H9 (cell line): ENCODE measurements around the gene LRCOL1. TPM values are rescaled to one million over a fixed set of nuclear protein-coding genes. Genes with fewer than 3 reads are reported as not detected.

ENCODE experiments used
- DNase-seq: peaks from one replicate; pipeline ENCODE4 v3.0.0-alpha.2; 2017
- H2AFZ ChIP-seq: one replicate; pipeline ENCODE4 v1.6.1; 2013; ENCODE audit warnings: mild to moderate bottlenecking, low read length, control low read depth, moderate library complexity
- H2AK5ac ChIP-seq: 2 replicates; pipeline ENCODE4 v1.6.1; 2013; ENCODE audit warnings: low read length, control low read depth, mixed read lengths; ENCODE audit not compliant: insufficient read length
- H2BK120ac ChIP-seq: one replicate; pipeline ENCODE4 v1.6.1; 2013; ENCODE audit warnings: low read depth, mild to moderate bottlenecking, low read length, control low read depth, inconsistent platforms; ENCODE audit not compliant: poor library complexity, severe bottlenecking
- H2BK12ac ChIP-seq: 2 replicates; pipeline ENCODE4 v1.6.1; 2013; ENCODE audit warnings: low read length, control low read depth, mixed read lengths, low read depth; ENCODE audit not compliant: insufficient read length
- H2BK15ac ChIP-seq: 2 replicates; pipeline ENCODE4 v1.6.1; 2013; ENCODE audit warnings: low read depth, low read length, control low read depth
- H2BK20ac ChIP-seq: one replicate; pipeline ENCODE4 v1.6.1; 2013; ENCODE audit warnings: low read depth, mild to moderate bottlenecking, low read length, control low read depth, inconsistent platforms; ENCODE audit not compliant: poor library complexity, severe bottlenecking
- H2BK5ac ChIP-seq: 2 replicates; pipeline ENCODE4 v1.6.1; 2013; ENCODE audit warnings: low read length, control low read depth, mixed read lengths; ENCODE audit not compliant: insufficient read length
- H3K14ac ChIP-seq: 2 replicates; pipeline ENCODE4 v1.6.1; 2013; ENCODE audit warnings: low read length, control low read depth; ENCODE audit not compliant: insufficient read depth
- H3K18ac ChIP-seq: 2 replicates; pipeline ENCODE4 v1.6.1; 2013; ENCODE audit warnings: low read depth, mild to moderate bottlenecking, mixed read lengths, low read length, control low read depth; ENCODE audit not compliant: insufficient read length
- H3K23ac ChIP-seq: 2 replicates; pipeline ENCODE4 v1.6.1; 2013; ENCODE audit warnings: low read length, control low read depth, mixed read lengths, low read depth; ENCODE audit not compliant: insufficient read length
- H3K23me2 ChIP-seq: 2 replicates; pipeline ENCODE4 v1.6.1; 2013; ENCODE audit warnings: low read depth, mild to moderate bottlenecking, mixed read lengths, low read length, control low read depth; ENCODE audit not compliant: insufficient read length, poor library complexity, severe bottlenecking
- H3K27ac ChIP-seq: 2 replicates; pipeline ENCODE4 v1.5.1; 2013; ENCODE audit warnings: low read length, control low read depth, mixed read lengths, low read depth; ENCODE audit not compliant: insufficient read length
- H3K27me3 ChIP-seq: 2 replicates; pipeline ENCODE4 v1.6.1; 2013; ENCODE audit warnings: low read length, control low read depth, inconsistent platforms; ENCODE audit not compliant: insufficient read depth
- H3K4ac ChIP-seq: 2 replicates; pipeline ENCODE4 v1.6.1; 2013; ENCODE audit warnings: low read depth, mild to moderate bottlenecking, control low read depth, inconsistent platforms, low read length, moderate library complexity
- H3K4me1 ChIP-seq: 2 replicates; pipeline ENCODE4 v1.6.1; 2013; ENCODE audit warnings: low read length, control low read depth, inconsistent platforms; ENCODE audit not compliant: insufficient read depth
- H3K4me2 ChIP-seq: 2 replicates; pipeline ENCODE4 v1.6.1; 2013; ENCODE audit warnings: low read length, control low read depth, mixed read lengths; ENCODE audit not compliant: insufficient read length, insufficient read depth
- H3K56ac ChIP-seq: 2 replicates; pipeline ENCODE4 v1.6.1; 2013; ENCODE audit warnings: low read depth, mild to moderate bottlenecking, mixed read lengths, low read length, control low read depth; ENCODE audit not compliant: insufficient read length
- H3K79me1 ChIP-seq: 2 replicates; pipeline ENCODE4 v1.6.1; 2013; ENCODE audit warnings: low read depth, mild to moderate bottlenecking, moderate library complexity, low read length, control low read depth, inconsistent platforms; ENCODE audit not compliant: insufficient read depth, poor library complexity, severe bottlenecking
- H3K79me2 ChIP-seq: 2 replicates; pipeline ENCODE4 v1.6.1; 2013; ENCODE audit warnings: low read length, control low read depth, inconsistent platforms; ENCODE audit not compliant: insufficient read depth
- H3K9ac ChIP-seq: 2 replicates; pipeline ENCODE4 v1.6.1; 2013; ENCODE audit warnings: low read length, control low read depth, mixed read lengths; ENCODE audit not compliant: insufficient read length; ENCODE audit errors: extremely low read depth
- H3K9me3 ChIP-seq: one replicate; pipeline ENCODE4 v1.6.1; 2013; ENCODE audit warnings: low read depth, low read length, inconsistent platforms; ENCODE audit not compliant: control insufficient read depth
- H3T11ph ChIP-seq: one replicate; pipeline ENCODE4 v1.6.1; 2013; ENCODE audit warnings: mild to moderate bottlenecking, low read length, control low read depth, inconsistent platforms
- H4K20me1 ChIP-seq: one replicate; pipeline ENCODE4 v1.6.1; 2013; ENCODE audit not compliant: control insufficient read depth, insufficient read length, insufficient read depth
- H4K5ac ChIP-seq: 2 replicates; pipeline ENCODE4 v1.6.1; 2013; ENCODE audit warnings: low read depth, mild to moderate bottlenecking, mixed read lengths, low read length, control low read depth; ENCODE audit not compliant: insufficient read length
- H4K8ac ChIP-seq: replicated peaks from 2 replicates; pipeline ENCODE4 v1.6.1; 2013; ENCODE audit warnings: low read length, control low read depth, mixed read lengths, low read depth; ENCODE audit not compliant: insufficient read length
- H4K91ac ChIP-seq: 2 replicates; pipeline ENCODE4 v1.6.1; 2013; ENCODE audit warnings: low read depth, mild to moderate bottlenecking, moderate library complexity, mixed read lengths, low read length, control low read depth; ENCODE audit not compliant: insufficient read length
- H3K27ac Mint-ChIP-seq, 3 experiments: 2 replicates in 2 of 3; 3 replicates in 1 of 3; pipeline ENCODE4 v1.8.0; 2020 to 2021; ENCODE audit warnings: mixed read lengths in 3 of 3, mild to moderate bottlenecking in 1 of 3, moderate library complexity in 1 of 3
- H3K27me3 Mint-ChIP-seq: 2 replicates; pipeline ENCODE4 v1.8.0; 2021; ENCODE audit warnings: low read depth, mild to moderate bottlenecking, moderate library complexity, mixed read lengths
- H3K36me3 Mint-ChIP-seq, 3 experiments: 2 replicates in 2 of 3; 3 replicates in 1 of 3; pipeline ENCODE4 v1.8.0; 2020 to 2021; ENCODE audit warnings: low read depth in 3 of 3, mixed read lengths in 3 of 3; ENCODE audit not compliant: insufficient read depth in 1 of 3
- H3K4me1 Mint-ChIP-seq, 2 experiments: 2 replicates each; pipeline ENCODE4 v1.8.0; 2020; ENCODE audit warnings: mixed read lengths in 2 of 2
- H3K4me3 Mint-ChIP-seq, 2 experiments: 2 replicates in 1 of 2; 3 replicates in 1 of 2; pipeline ENCODE4 v1.8.0; 2020 to 2021; ENCODE audit warnings: mild to moderate bottlenecking in 2 of 2, mixed read lengths in 2 of 2, moderate library complexity in 1 of 2
- H3K9me3 Mint-ChIP-seq, 2 experiments: 2 replicates in 1 of 2; 3 replicates in 1 of 2; pipeline ENCODE4 v1.8.0; 2020; ENCODE audit warnings: mild to moderate bottlenecking in 2 of 2, mixed read lengths in 2 of 2, moderate library complexity in 1 of 2
- CTCF ChIP-seq: fragments of 200-600 bp; sonication (generic); conservative IDR thresholded peaks from 3 replicates; pipeline ENCODE4 v1.8.0; 2021; ENCODE audit warnings: antibody characterized with exemption, mild to moderate bottlenecking
- WGBS: extraction: QIAGEN DNeasy Blood & Tissue Kit; methylation state at CpG from one replicate; pipeline ENCODE4 v1.1.7; 2013; ENCODE audit warnings: missing lambda C conversion rate, low lambda C conversion rate, mixed read lengths; ENCODE audit not compliant: insufficient read length; ENCODE audit errors: extremely low coverage; 5-methylcytosine and 5-hydroxymethylcytosine counted together
- total RNA-seq: library from RNA; stranded (reverse); gene quantifications from 2 replicates; pipeline ENCODE4 v1.2.1, GENCODE V29; 2021

LRCOL1 gene
- total RNA-seq, 1 experiment from 2014 or later, result not detected

- H3K18ac ChIP-seq, result peak overlapping the region; percentile 81
- H2BK20ac ChIP-seq, result no peak overlapping the region
- H4K8ac ChIP-seq, result no peak overlapping the region
- H4K5ac ChIP-seq, result no peak overlapping the region
- peak overlapping the region; percentile 92 for H3K14ac ChIP-seq
- H3K79me1 ChIP-seq, result peaks cover 5% of the 10 kb centered on the region
- no peak overlapping the region for H3T11ph ChIP-seq
- H3K4me1 ChIP-seq, result no peaks in the 10 kb centered on the region
- no peak overlapping the region for H2BK12ac ChIP-seq
- H3K27me3 Mint-ChIP-seq, result peaks cover 52% of the 10 kb centered on the region
- DNase-seq, result peak; percentile 92
- no peak overlapping the region for H4K91ac ChIP-seq
- H2AK5ac ChIP-seq, result no peak overlapping the region
- no peak overlapping the region for H2BK5ac ChIP-seq
- peaks cover 11% of the 10 kb centered on the region; the same call in 1 of the 2 replicates for H3K79me2 ChIP-seq
- no peaks in the 10 kb centered on the region for H3K9me3 ChIP-seq
- peaks cover 4% of the 10 kb centered on the region for H3K23me2 ChIP-seq
- no CpG with 5 or more reads among the region's 49 CpGs for WGBS
- TF ChIP-seq CTCF, result peak; percentile 95
- H3K4me3 Mint-ChIP-seq, result peak overlapping the region; percentile 77 to 89
- peaks cover 4% of the 10 kb centered on the region for H4K20me1 ChIP-seq
- H3K36me3 Mint-ChIP-seq, result peaks cover 13 to 19% (median 13%) of the 10 kb centered on the region in 3 experiments
- H3K9ac ChIP-seq, result peak overlapping the region; percentile 52
- H2BK120ac ChIP-seq, result no peak overlapping the region
- H2BK15ac ChIP-seq, result no peak overlapping the region
- peak overlapping the region; percentile 74 for H3K4me2 ChIP-seq
- no peak overlapping the region for H2AFZ ChIP-seq
- H3K27me3 ChIP-seq, result peaks cover 4% of the 10 kb centered on the region; the same call in 1 of the 2 replicates
- H3K27ac Mint-ChIP-seq, result peak overlapping the region in 1 of 3 experiments; percentile 57; a peak in 1 of 7 replicates
- no peak overlapping the region for H3K27ac ChIP-seq
- no peak overlapping the region for H3K23ac ChIP-seq
- peaks cover 0 to 3% of the 10 kb centered on the region in 2 experiments; a peak in 2 of 4 replicates for H3K4me1 Mint-ChIP-seq
- no peaks in the 10 kb centered on the region for H3K9me3 Mint-ChIP-seq
- no peak overlapping the region for H3K56ac ChIP-seq
- H3K4ac ChIP-seq, result no peak overlapping the region; the same call in 1 of the 2 replicates
Measured at GRCh38 chr12:132560614-132561426, 49.6 kb downstream of the LRCOL1 start.
